Karpas-422 (cell line): ENCODE results near the gene COX7A2. TPM values are rescaled to one million over a fixed set of nuclear protein-coding genes. Genes with fewer than 3 reads are reported as not detected.
A peak's percentile ranks its signal among the peaks of the same experiment; 100 is the strongest.

ENCODE experiments used
- DNase-seq: peaks from one replicate; pipeline ENCODE4 v3.0.0-alpha.2; 2015
- H2AFZ ChIP-seq: fragments of 200-600 bp; sonication (generic); 2 replicates; pipeline ENCODE4 v1.6.1; 2014; ENCODE audit warnings: antibody characterized with exemption, low read length, mixed read lengths
- H3K27ac ChIP-seq: fragments of 200-600 bp; sonication (generic); 2 replicates; pipeline ENCODE4 v1.5.1; 2014; ENCODE audit warnings: mild to moderate bottlenecking, low read length, moderate library complexity
- H3K27me3 ChIP-seq: fragments of 200-600 bp; sonication (generic); 2 replicates; pipeline ENCODE4 v1.6.1; 2014; ENCODE audit warnings: low read length, mixed read lengths
- H3K36me3 ChIP-seq: fragments of 200-600 bp; sonication (generic); 2 replicates; pipeline ENCODE4 v1.6.1; 2014; ENCODE audit warnings: low read length, mixed read lengths; ENCODE audit not compliant: insufficient read depth
- H3K4me1 ChIP-seq: fragments of 200-600 bp; sonication (generic); 2 replicates; pipeline ENCODE4 v1.6.1; 2014; ENCODE audit warnings: mild to moderate bottlenecking, low read length, mixed read lengths
- H3K4me2 ChIP-seq: fragments of 200-600 bp; sonication (generic); 2 replicates; pipeline ENCODE4 v1.6.1; 2014; ENCODE audit warnings: low read length, low read depth, mild to moderate bottlenecking; ENCODE audit not compliant: poor library complexity, severe bottlenecking
- H3K4me3 ChIP-seq: fragments of 200-600 bp; sonication (generic); 2 replicates; pipeline ENCODE4 v1.5.1; 2014; ENCODE audit warnings: mild to moderate bottlenecking, antibody characterized with exemption, low read length, mixed read lengths
- H3K79me2 ChIP-seq: fragments of 200-600 bp; sonication (generic); 2 replicates; pipeline ENCODE4 v1.6.1; 2014; ENCODE audit warnings: mild to moderate bottlenecking, low read length, mixed read lengths
- H3K9ac ChIP-seq: fragments of 200-600 bp; sonication (generic); 2 replicates; pipeline ENCODE4 v1.6.0; 2014; ENCODE audit warnings: low read length
- H3K9me2 ChIP-seq: fragments of 200-600 bp; sonication (generic), shearing (Covaris generic); replicated peaks from 2 replicates; pipeline ENCODE4 v1.6.0; 2014; ENCODE audit warnings: mild to moderate bottlenecking, low read length, moderate library complexity; ENCODE audit not compliant: insufficient read depth
- H3K9me3 ChIP-seq: fragments of 300-700, 200-600 bp; sonication (generic); 2 replicates; pipeline ENCODE4 v1.6.1; 2014; ENCODE audit warnings: low read length, mixed read lengths
- H4K20me1 ChIP-seq: fragments of 200-600 bp; sonication (generic); 2 replicates; pipeline ENCODE4 v1.6.1; 2014; ENCODE audit warnings: mild to moderate bottlenecking, antibody characterized with exemption, low read length, low read depth; ENCODE audit not compliant: insufficient read depth
- total RNA-seq: library from RNA; depleted of rRNA; stranded (reverse); fragments of >200 nt; shearing (Covaris generic); gene quantifications from 2 replicates; pipeline ENCODE4 v1.2.3, GENCODE V29; 2014; ENCODE audit warnings: low replicate concordance

COX7A2 gene
- total RNA-seq, 1 experiment from 2014 or later, result 346 TPM

DNA sequence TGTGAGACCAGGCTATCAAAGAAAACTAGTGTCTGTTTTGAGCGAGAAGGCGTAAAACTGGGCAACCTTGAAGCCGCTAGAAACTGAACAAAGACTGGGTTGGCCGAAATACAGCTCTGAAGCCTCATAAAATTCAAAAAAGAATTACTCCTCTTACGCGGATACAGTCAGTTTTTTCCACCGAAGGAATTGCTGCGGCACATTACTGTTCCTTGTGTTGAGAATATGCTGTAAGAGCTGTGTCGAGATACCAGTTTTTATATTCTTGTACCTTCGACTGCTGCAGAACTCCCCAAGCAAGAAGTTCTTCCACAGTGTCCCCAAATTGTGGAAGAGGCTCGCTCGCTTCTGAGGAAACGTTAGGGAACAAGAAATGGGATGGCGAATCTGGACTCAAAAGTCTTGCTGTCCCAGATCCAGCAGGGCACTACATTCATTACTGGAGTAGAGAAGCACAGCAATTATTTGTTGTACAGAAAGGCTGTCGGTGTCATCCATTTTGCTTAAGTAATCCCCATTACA lies 523 bp upstream of the COX7A2 start:
- Histone ChIP-seq H3K4me3 (peak overlapping the region; percentile 94), H3K9ac (peak overlapping the region; percentile 86)

DNA sequence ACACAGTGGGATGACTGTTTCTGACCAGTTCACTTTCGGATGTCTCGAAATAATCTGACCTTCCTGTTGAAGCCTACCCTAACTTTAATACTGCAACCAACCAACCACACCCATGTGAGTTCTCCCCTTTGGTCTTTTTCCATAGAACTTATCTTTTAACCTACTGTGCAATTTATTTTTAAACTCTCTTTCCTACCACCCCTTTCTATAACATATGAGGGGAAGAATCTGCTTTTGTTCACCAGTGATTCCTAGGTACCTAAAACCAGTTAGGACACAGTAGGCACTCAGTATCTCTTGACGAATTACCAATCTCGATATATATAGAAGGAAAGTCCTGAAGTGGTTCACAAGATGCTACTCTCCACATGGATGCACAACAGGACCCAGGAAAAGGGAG lies 7.0 kb downstream of the COX7A2 start:
- DNase-seq, result no peak
- H3K9me3 ChIP-seq, result no peaks in the 10 kb centered on the region
- H3K4me2 ChIP-seq, result no peak overlapping the region
- H3K27ac ChIP-seq, result no peak overlapping the region
- no peaks in the 10 kb centered on the region for H3K4me1 ChIP-seq
- H3K9me2 ChIP-seq, result no peaks in the 10 kb centered on the region
- H3K36me3 ChIP-seq, result peaks cover 31% of the 10 kb centered on the region
- no peak overlapping the region for H3K9ac ChIP-seq
- no peak overlapping the region for H2AFZ ChIP-seq
- no peak overlapping the region for H3K4me3 ChIP-seq
- H4K20me1 ChIP-seq, result peaks cover 4% of the 10 kb centered on the region; the same call in 1 of the 2 replicates
- H3K27me3 ChIP-seq, result no peaks in the 10 kb centered on the region
- H3K79me2 ChIP-seq, result peaks cover 12% of the 10 kb centered on the region

More for the DNA sequence above, 523 bp upstream of the COX7A2 start:
- Histone ChIP-seq H3K36me3 (peaks cover 20% of the 10 kb centered on the region), H4K20me1 (peaks cover 6% of the 10 kb centered on the region), H2AFZ (peak overlapping the region; percentile 69), H3K27me3 (no peaks in the 10 kb centered on the region), H3K4me1 (peaks cover 10% of the 10 kb centered on the region), H3K79me2 (peaks cover 32% of the 10 kb centered on the region), H3K9me3 (no peaks in the 10 kb centered on the region), H3K27ac (no peak overlapping the region), H3K9me2 (no peaks in the 10 kb centered on the region), H3K4me2 (peak overlapping the region; percentile 79)
- DNase-seq, result no peak

DNA sequence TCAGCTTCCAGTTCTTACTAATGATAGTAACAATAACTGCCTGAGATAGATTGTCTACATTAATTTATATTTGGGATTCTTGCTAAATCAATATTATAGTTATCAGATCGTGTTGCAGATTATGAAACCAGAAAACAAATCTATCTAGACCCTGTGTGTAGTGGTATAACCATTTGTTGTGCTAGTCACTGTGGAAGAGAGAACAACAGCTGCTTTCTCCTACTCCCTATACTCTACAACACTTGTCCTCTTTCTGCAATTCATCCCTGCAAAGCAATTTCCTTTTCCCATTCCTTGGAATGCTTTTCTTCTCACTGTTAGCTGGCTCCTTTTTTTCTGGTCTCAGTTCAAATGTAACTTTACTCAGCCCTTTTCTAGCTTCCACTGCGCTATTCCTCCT lies 8.3 kb downstream of the COX7A2 start:
- Histone ChIP-seq H3K9me3 (no peaks in the 10 kb centered on the region), H3K27me3 (no peaks in the 10 kb centered on the region), H3K4me3 (no peak overlapping the region), H3K9me2 (no peaks in the 10 kb centered on the region), H3K9ac (no peak overlapping the region), H3K27ac (no peak overlapping the region), H3K4me1 (no peaks in the 10 kb centered on the region), H4K20me1 (no peaks in the 10 kb centered on the region), H3K4me2 (no peak overlapping the region), H3K79me2 (no peaks in the 10 kb centered on the region), H3K36me3 (peaks cover 20% of the 10 kb centered on the region), H2AFZ (no peak overlapping the region)
- DNase-seq, result no peak

DNA sequence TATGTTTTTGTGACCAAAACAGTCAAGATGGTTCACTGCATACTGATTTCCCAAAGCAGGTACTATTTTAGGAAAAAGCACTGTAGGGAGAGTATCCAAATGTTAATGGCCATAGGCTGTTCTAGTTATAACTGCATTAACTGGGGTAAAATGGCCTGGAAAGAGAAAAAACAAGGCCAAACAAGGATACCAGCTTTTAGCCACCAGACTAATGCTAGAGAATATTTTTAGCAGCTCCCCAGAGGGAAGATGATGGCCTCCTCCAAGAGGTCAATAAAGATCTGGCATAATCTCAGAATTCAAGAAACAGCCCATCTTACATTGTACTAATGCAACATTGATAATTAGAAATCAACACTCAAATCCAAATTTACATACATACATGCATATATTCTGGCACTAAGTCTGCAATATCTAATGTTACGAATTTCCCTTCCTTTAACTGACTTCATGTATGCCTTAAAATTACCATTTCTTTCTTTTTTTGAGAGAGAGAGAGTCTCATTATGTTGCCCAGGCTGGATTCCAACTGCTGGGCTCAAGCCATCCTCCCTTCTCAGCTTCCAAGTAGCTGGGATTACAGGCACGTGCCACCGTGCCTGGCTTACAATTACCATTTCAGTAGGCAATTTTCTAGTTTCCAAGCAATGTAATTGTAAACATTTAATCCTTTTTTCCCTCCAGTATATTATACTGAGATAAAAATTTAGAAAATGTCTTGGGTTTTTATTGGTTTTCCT lies 9.3 kb downstream of the COX7A2 start:
- Histone ChIP-seq H3K4me2 (no peak overlapping the region), H3K9me3 (no peaks in the 10 kb centered on the region), H2AFZ (no peak overlapping the region), H3K4me3 (no peak overlapping the region), H3K27me3 (no peaks in the 10 kb centered on the region), H3K9ac (no peak overlapping the region), H3K36me3 (peaks cover 12% of the 10 kb centered on the region), H3K9me2 (no peaks in the 10 kb centered on the region), H3K4me1 (no peaks in the 10 kb centered on the region), H3K27ac (no peak overlapping the region), H4K20me1 (no peaks in the 10 kb centered on the region), H3K79me2 (no peaks in the 10 kb centered on the region)
- no peak for DNase-seq

DNA sequence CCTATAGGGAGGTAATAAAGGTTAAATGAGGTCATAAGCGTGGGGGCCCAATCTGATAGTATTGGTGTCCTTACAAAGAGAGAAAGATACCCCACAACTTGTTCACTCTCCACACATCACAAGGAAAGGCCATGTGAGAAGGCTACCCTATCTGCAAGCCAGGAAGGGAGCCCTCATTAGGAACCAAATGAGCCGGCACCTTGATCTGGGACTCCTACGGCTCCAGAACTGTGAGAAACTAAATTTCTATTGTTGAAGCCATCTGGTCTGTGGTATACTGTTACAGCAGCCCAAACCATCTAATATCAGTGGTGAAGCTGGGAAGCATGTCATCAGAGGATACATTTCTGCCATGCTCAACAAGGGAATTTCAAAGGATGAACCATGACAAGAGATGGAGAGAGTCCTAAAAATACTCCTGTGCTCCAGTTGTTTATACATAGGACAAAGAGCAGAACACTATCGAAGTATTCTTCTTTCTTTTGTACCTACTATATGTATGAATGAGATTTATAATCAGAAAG lies 10.4 kb downstream of the COX7A2 start:
- no peaks in the 10 kb centered on the region for H3K79me2 ChIP-seq
- H3K4me1 ChIP-seq, result no peaks in the 10 kb centered on the region
- H3K27ac ChIP-seq, result no peak overlapping the region
- H3K4me2 ChIP-seq, result no peak overlapping the region
- no peaks in the 10 kb centered on the region for H3K9me3 ChIP-seq
- no peaks in the 10 kb centered on the region for H4K20me1 ChIP-seq
- DNase-seq, result no peak
- H3K9me2 ChIP-seq, result no peaks in the 10 kb centered on the region
- no peak overlapping the region for H2AFZ ChIP-seq
- no peak overlapping the region for H3K9ac ChIP-seq
- no peaks in the 10 kb centered on the region for H3K27me3 ChIP-seq
- H3K36me3 ChIP-seq, result peaks cover 6% of the 10 kb centered on the region; the same call in 1 of the 2 replicates
- no peak overlapping the region for H3K4me3 ChIP-seq

DNA sequence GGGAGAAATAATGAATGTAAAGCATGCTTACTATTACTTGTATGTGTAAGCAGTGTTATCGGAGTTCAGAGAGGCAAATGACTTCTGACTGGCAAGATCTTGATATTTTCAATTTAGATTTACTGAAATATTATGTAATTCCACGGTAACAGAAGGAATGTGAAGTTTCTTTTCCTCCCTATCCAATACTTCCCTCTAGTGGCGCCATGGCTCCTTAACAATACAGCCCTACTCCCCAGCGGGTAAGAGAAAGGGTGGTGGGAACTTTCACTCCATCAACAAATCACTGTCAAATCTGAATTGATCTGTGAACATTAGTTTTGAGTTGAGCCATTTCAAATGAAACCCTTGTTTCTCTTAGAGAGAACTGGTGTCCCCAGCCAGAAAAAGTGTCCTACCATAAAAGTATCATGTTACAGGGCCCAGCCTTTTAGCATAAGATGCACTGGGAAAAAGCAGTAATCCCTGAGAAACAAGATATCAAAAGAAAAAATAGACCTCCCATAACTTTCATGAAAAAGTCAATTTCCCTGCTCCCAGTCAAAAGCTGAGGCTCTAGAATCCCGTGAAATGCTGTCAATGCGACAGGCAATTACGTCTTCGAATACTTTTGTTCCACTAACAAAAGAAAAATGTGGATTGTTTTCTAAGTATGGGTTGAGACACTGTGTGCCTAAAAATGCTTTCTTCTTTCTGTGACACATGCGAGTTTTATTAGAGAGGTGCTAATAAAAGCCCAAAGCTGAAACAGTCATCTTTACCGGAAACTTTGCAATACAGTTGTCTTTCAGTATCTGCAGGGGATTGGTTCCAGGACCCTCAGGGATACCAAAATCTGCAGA lies 12.9 kb downstream of the COX7A2 start:
- Histone ChIP-seq H4K20me1 (no peaks in the 10 kb centered on the region), H3K9me2 (no peaks in the 10 kb centered on the region), H3K79me2 (no peaks in the 10 kb centered on the region), H3K9me3 (no peaks in the 10 kb centered on the region), H3K36me3 (no peaks in the 10 kb centered on the region), H3K4me1 (no peaks in the 10 kb centered on the region), H3K4me3 (no peak overlapping the region), H3K27ac (no peak overlapping the region), H3K4me2 (no peak overlapping the region), H3K27me3 (no peaks in the 10 kb centered on the region), H2AFZ (no peak overlapping the region), H3K9ac (no peak overlapping the region)
- DNase-seq, result no peak

DNA sequence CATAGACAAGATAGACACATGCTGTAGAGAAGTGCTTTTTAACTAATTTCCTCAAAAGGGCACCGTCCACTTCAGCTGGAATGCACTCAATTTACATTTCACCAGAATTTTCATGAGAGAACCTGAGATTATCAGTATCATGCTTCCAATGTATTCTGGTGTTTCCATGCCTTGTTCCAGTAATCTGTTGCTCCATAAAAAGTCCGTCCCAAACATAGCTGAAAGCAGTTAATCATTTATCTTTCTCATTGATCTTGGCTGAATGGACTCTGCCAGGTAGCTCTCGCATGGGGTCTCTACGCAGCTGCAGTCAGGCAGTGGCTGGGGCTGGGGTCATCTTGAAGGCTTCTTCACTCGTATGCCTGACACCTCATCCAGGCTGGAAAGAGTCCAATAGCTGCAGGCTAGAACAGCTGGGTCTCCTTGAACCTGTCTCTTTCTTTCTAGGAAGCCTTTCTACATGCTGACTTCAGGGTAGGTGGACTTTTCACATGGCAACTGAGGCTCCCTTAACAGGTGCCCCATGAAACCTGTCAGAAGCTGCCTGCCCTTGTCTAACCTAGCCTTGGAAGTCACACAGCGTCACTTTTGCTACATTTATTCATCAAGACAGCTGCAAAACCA lies 19.2 kb downstream of the COX7A2 start:
- Histone ChIP-seq H3K27ac (no peak overlapping the region), H3K4me2 (no peak overlapping the region), H3K9me3 (no peaks in the 10 kb centered on the region), H3K79me2 (no peaks in the 10 kb centered on the region), H3K9me2 (no peaks in the 10 kb centered on the region), H3K36me3 (no peaks in the 10 kb centered on the region), H2AFZ (no peak overlapping the region), H3K4me3 (no peak overlapping the region), H3K9ac (no peak overlapping the region), H4K20me1 (no peaks in the 10 kb centered on the region), H3K27me3 (no peaks in the 10 kb centered on the region), H3K4me1 (no peaks in the 10 kb centered on the region)
- no peak for DNase-seq

DNA sequence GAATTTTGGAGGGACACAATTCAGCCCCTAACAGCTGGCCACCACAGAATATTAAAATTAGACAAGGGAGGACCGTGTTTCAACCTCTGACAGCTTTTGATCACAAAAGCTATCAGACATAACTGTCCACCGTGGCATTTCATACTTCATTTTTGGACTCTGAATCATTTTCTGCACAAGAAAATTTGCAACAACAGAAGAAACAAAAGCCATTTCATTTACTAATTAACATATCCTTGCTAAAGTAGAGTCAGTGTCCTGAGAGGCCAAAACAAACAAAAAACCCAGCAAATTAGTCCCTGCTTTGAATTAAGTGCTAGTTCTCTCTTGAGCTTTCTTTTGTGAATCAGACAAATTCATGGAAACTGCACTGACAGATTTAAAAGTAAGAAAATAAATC lies 20.2 kb downstream of the COX7A2 start:
- no peaks in the 10 kb centered on the region for H3K9me3 ChIP-seq
- H4K20me1 ChIP-seq, result no peaks in the 10 kb centered on the region
- H3K9me2 ChIP-seq, result no peaks in the 10 kb centered on the region
- no peaks in the 10 kb centered on the region for H3K79me2 ChIP-seq
- no peak overlapping the region for H2AFZ ChIP-seq
- no peak for DNase-seq
- H3K36me3 ChIP-seq, result no peaks in the 10 kb centered on the region
- no peak overlapping the region for H3K9ac ChIP-seq
- H3K4me3 ChIP-seq, result no peak overlapping the region
- H3K27me3 ChIP-seq, result no peaks in the 10 kb centered on the region
- H3K27ac ChIP-seq, result no peak overlapping the region
- H3K4me2 ChIP-seq, result no peak overlapping the region
- H3K4me1 ChIP-seq, result no peaks in the 10 kb centered on the region
